H9 (cell line): Measurements from ENCODE around the gene DAPK2. TPM values are rescaled to one million over a fixed set of nuclear protein-coding genes. Genes with fewer than 3 reads are reported as not detected.

Experiments used
- DNase-seq: peaks from one replicate; pipeline ENCODE4 v3.0.0-alpha.2; 2017
- H2AFZ ChIP-seq: one replicate; pipeline ENCODE4 v1.6.1; 2013; ENCODE audit warnings: mild to moderate bottlenecking, low read length, control low read depth, moderate library complexity
- H2AK5ac ChIP-seq: 2 replicates; pipeline ENCODE4 v1.6.1; 2013; ENCODE audit warnings: low read length, control low read depth, mixed read lengths; ENCODE audit not compliant: insufficient read length
- H2BK120ac ChIP-seq: one replicate; pipeline ENCODE4 v1.6.1; 2013; ENCODE audit warnings: low read depth, mild to moderate bottlenecking, low read length, control low read depth, inconsistent platforms; ENCODE audit not compliant: poor library complexity, severe bottlenecking
- H2BK12ac ChIP-seq: 2 replicates; pipeline ENCODE4 v1.6.1; 2013; ENCODE audit warnings: low read length, control low read depth, mixed read lengths, low read depth; ENCODE audit not compliant: insufficient read length
- H2BK15ac ChIP-seq: 2 replicates; pipeline ENCODE4 v1.6.1; 2013; ENCODE audit warnings: low read depth, low read length, control low read depth
- H2BK20ac ChIP-seq: one replicate; pipeline ENCODE4 v1.6.1; 2013; ENCODE audit warnings: low read depth, mild to moderate bottlenecking, low read length, control low read depth, inconsistent platforms; ENCODE audit not compliant: poor library complexity, severe bottlenecking
- H2BK5ac ChIP-seq: 2 replicates; pipeline ENCODE4 v1.6.1; 2013; ENCODE audit warnings: low read length, control low read depth, mixed read lengths; ENCODE audit not compliant: insufficient read length
- H3K14ac ChIP-seq: 2 replicates; pipeline ENCODE4 v1.6.1; 2013; ENCODE audit warnings: low read length, control low read depth; ENCODE audit not compliant: insufficient read depth
- H3K18ac ChIP-seq: 2 replicates; pipeline ENCODE4 v1.6.1; 2013; ENCODE audit warnings: low read depth, mild to moderate bottlenecking, mixed read lengths, low read length, control low read depth; ENCODE audit not compliant: insufficient read length
- H3K23ac ChIP-seq: 2 replicates; pipeline ENCODE4 v1.6.1; 2013; ENCODE audit warnings: low read length, control low read depth, mixed read lengths, low read depth; ENCODE audit not compliant: insufficient read length
- H3K23me2 ChIP-seq: 2 replicates; pipeline ENCODE4 v1.6.1; 2013; ENCODE audit warnings: low read depth, mild to moderate bottlenecking, mixed read lengths, low read length, control low read depth; ENCODE audit not compliant: insufficient read length, poor library complexity, severe bottlenecking
- H3K27ac ChIP-seq: 2 replicates; pipeline ENCODE4 v1.5.1; 2013; ENCODE audit warnings: low read length, control low read depth, mixed read lengths, low read depth; ENCODE audit not compliant: insufficient read length
- H3K27me3 ChIP-seq: 2 replicates; pipeline ENCODE4 v1.6.1; 2013; ENCODE audit warnings: low read length, control low read depth, inconsistent platforms; ENCODE audit not compliant: insufficient read depth
- H3K4ac ChIP-seq: 2 replicates; pipeline ENCODE4 v1.6.1; 2013; ENCODE audit warnings: low read depth, mild to moderate bottlenecking, control low read depth, inconsistent platforms, low read length, moderate library complexity
- H3K4me1 ChIP-seq: 2 replicates; pipeline ENCODE4 v1.6.1; 2013; ENCODE audit warnings: low read length, control low read depth, inconsistent platforms; ENCODE audit not compliant: insufficient read depth
- H3K4me2 ChIP-seq: 2 replicates; pipeline ENCODE4 v1.6.1; 2013; ENCODE audit warnings: low read length, control low read depth, mixed read lengths; ENCODE audit not compliant: insufficient read length, insufficient read depth
- H3K56ac ChIP-seq: 2 replicates; pipeline ENCODE4 v1.6.1; 2013; ENCODE audit warnings: low read depth, mild to moderate bottlenecking, mixed read lengths, low read length, control low read depth; ENCODE audit not compliant: insufficient read length
- H3K79me1 ChIP-seq: 2 replicates; pipeline ENCODE4 v1.6.1; 2013; ENCODE audit warnings: low read depth, mild to moderate bottlenecking, moderate library complexity, low read length, control low read depth, inconsistent platforms; ENCODE audit not compliant: insufficient read depth, poor library complexity, severe bottlenecking
- H3K79me2 ChIP-seq: 2 replicates; pipeline ENCODE4 v1.6.1; 2013; ENCODE audit warnings: low read length, control low read depth, inconsistent platforms; ENCODE audit not compliant: insufficient read depth
- H3K9ac ChIP-seq: 2 replicates; pipeline ENCODE4 v1.6.1; 2013; ENCODE audit warnings: low read length, control low read depth, mixed read lengths; ENCODE audit not compliant: insufficient read length; ENCODE audit errors: extremely low read depth
- H3K9me3 ChIP-seq: one replicate; pipeline ENCODE4 v1.6.1; 2013; ENCODE audit warnings: low read depth, low read length, inconsistent platforms; ENCODE audit not compliant: control insufficient read depth
- H3T11ph ChIP-seq: one replicate; pipeline ENCODE4 v1.6.1; 2013; ENCODE audit warnings: mild to moderate bottlenecking, low read length, control low read depth, inconsistent platforms
- H4K20me1 ChIP-seq: one replicate; pipeline ENCODE4 v1.6.1; 2013; ENCODE audit not compliant: control insufficient read depth, insufficient read length, insufficient read depth
- H4K5ac ChIP-seq: 2 replicates; pipeline ENCODE4 v1.6.1; 2013; ENCODE audit warnings: low read depth, mild to moderate bottlenecking, mixed read lengths, low read length, control low read depth; ENCODE audit not compliant: insufficient read length
- H4K8ac ChIP-seq: replicated peaks from 2 replicates; pipeline ENCODE4 v1.6.1; 2013; ENCODE audit warnings: low read length, control low read depth, mixed read lengths, low read depth; ENCODE audit not compliant: insufficient read length
- H4K91ac ChIP-seq: 2 replicates; pipeline ENCODE4 v1.6.1; 2013; ENCODE audit warnings: low read depth, mild to moderate bottlenecking, moderate library complexity, mixed read lengths, low read length, control low read depth; ENCODE audit not compliant: insufficient read length
- H3K27ac Mint-ChIP-seq, 3 experiments: 2 replicates in 2 of 3; 3 replicates in 1 of 3; pipeline ENCODE4 v1.8.0; 2020 to 2021; ENCODE audit warnings: mixed read lengths in 3 of 3, mild to moderate bottlenecking in 1 of 3, moderate library complexity in 1 of 3
- H3K27me3 Mint-ChIP-seq: 2 replicates; pipeline ENCODE4 v1.8.0; 2021; ENCODE audit warnings: low read depth, mild to moderate bottlenecking, moderate library complexity, mixed read lengths
- H3K36me3 Mint-ChIP-seq, 3 experiments: 2 replicates in 2 of 3; 3 replicates in 1 of 3; pipeline ENCODE4 v1.8.0; 2020 to 2021; ENCODE audit warnings: low read depth in 3 of 3, mixed read lengths in 3 of 3; ENCODE audit not compliant: insufficient read depth in 1 of 3
- H3K4me1 Mint-ChIP-seq, 2 experiments: 2 replicates each; pipeline ENCODE4 v1.8.0; 2020; ENCODE audit warnings: mixed read lengths in 2 of 2
- H3K4me3 Mint-ChIP-seq, 2 experiments: 2 replicates in 1 of 2; 3 replicates in 1 of 2; pipeline ENCODE4 v1.8.0; 2020 to 2021; ENCODE audit warnings: mild to moderate bottlenecking in 2 of 2, mixed read lengths in 2 of 2, moderate library complexity in 1 of 2
- H3K9me3 Mint-ChIP-seq, 2 experiments: 2 replicates in 1 of 2; 3 replicates in 1 of 2; pipeline ENCODE4 v1.8.0; 2020; ENCODE audit warnings: mild to moderate bottlenecking in 2 of 2, mixed read lengths in 2 of 2, moderate library complexity in 1 of 2
- WGBS: extraction: QIAGEN DNeasy Blood & Tissue Kit; methylation state at CpG from one replicate; pipeline ENCODE4 v1.1.7; 2013; ENCODE audit warnings: missing lambda C conversion rate, low lambda C conversion rate, mixed read lengths; ENCODE audit not compliant: insufficient read length; ENCODE audit errors: extremely low coverage; 5-methylcytosine and 5-hydroxymethylcytosine counted together
- total RNA-seq: library from RNA; stranded (reverse); gene quantifications from 2 replicates; pipeline ENCODE4 v1.2.1, GENCODE V29; 2021
- TF ChIP-seq, protein P1 (sequence below): fragments of 200-600 bp; sonication (generic); conservative IDR thresholded peaks from 3 replicates; pipeline ENCODE4 v1.8.0; 2021; ENCODE audit warnings: antibody characterized with exemption, mild to moderate bottlenecking

Gene DAPK2
- total RNA-seq, 1 experiment from 2014 or later, result 3.5 TPM

DNA sequence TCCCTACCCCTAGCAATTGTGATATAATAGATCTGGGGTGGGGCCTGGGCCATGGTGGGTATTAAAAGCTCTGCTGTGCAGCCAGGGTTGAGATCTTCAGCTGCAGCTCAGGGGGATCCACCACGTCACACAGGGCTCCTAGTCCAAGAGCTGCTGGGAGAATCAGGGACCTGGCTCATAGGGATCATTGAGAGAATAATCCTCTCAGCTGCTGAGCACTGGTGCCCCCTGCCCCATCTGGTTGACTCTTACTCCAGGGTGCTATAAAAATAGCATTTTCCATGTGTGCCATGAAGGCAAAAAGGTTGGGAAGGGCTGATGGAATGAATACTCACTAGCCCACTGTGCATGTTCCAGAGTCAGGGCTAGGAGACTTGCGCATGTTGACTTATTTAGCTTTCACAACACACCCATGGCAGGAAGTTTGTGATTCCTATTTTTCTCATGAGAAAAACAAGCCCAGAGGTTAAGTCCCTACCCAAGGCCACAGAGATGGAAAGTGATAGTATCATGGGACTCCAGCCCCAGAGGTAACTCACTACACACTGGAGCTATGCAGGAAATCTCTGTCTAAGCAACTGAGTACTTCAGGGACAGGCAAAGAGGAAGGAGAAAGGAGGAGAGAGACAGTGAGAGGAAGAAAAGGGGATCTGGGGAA is 118.0 kb downstream of the DAPK2 start:
- H3K4me1 ChIP-seq, result no peaks in the 10 kb centered on the region
- no peak overlapping the region for H3K18ac ChIP-seq
- no peak overlapping the region for H4K8ac ChIP-seq
- no peak overlapping the region for H4K91ac ChIP-seq
- no peak overlapping the region for H3K23ac ChIP-seq
- no peak overlapping the region for H2BK5ac ChIP-seq
- no peak overlapping the region for H3K4me3 Mint-ChIP-seq
- H3K23me2 ChIP-seq, result no peaks in the 10 kb centered on the region
- no peak overlapping the region for H2BK20ac ChIP-seq
- no CpG with 5 or more reads among the region's 2 CpGs for WGBS
- peaks cover 9 to 15% of the 10 kb centered on the region in 2 experiments for H3K4me1 Mint-ChIP-seq
- no peaks in the 10 kb centered on the region for H3K79me2 ChIP-seq
- peaks cover 3% of the 10 kb centered on the region; the same call in 1 of the 2 replicates for H3K27me3 ChIP-seq
- no peaks in the 10 kb centered on the region for H4K20me1 ChIP-seq
- no peaks in the 10 kb centered on the region for H3K9me3 Mint-ChIP-seq
- H3K9me3 ChIP-seq, result no peaks in the 10 kb centered on the region
- peak overlapping the region in 1 of 3 experiments; percentile 28; a peak in 1 of 7 replicates for H3K27ac Mint-ChIP-seq
- H2BK120ac ChIP-seq, result no peak overlapping the region
- no peak overlapping the region for H3K27ac ChIP-seq
- no peak overlapping the region for H3K14ac ChIP-seq
- H3K4ac ChIP-seq, result no peak overlapping the region
- no peak overlapping the region for H2AK5ac ChIP-seq
- no peak overlapping the region for H2BK15ac ChIP-seq
- no peaks in the 10 kb centered on the region for H3K36me3 Mint-ChIP-seq
- H3K4me2 ChIP-seq, result no peak overlapping the region
- H3K9ac ChIP-seq, result no peak overlapping the region
- no peak overlapping the region for H2AFZ ChIP-seq
- no peak overlapping the region for H3T11ph ChIP-seq
- TF ChIP-seq, protein P1, sequence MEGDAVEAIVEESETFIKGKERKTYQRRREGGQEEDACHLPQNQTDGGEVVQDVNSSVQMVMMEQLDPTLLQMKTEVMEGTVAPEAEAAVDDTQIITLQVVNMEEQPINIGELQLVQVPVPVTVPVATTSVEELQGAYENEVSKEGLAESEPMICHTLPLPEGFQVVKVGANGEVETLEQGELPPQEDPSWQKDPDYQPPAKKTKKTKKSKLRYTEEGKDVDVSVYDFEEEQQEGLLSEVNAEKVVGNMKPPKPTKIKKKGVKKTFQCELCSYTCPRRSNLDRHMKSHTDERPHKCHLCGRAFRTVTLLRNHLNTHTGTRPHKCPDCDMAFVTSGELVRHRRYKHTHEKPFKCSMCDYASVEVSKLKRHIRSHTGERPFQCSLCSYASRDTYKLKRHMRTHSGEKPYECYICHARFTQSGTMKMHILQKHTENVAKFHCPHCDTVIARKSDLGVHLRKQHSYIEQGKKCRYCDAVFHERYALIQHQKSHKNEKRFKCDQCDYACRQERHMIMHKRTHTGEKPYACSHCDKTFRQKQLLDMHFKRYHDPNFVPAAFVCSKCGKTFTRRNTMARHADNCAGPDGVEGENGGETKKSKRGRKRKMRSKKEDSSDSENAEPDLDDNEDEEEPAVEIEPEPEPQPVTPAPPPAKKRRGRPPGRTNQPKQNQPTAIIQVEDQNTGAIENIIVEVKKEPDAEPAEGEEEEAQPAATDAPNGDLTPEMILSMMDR, result no peak
- H3K27me3 Mint-ChIP-seq, result no peaks in the 10 kb centered on the region
- no peak overlapping the region for H2BK12ac ChIP-seq
- H3K56ac ChIP-seq, result no peak overlapping the region
- no peak for DNase-seq
- no peaks in the 10 kb centered on the region for H3K79me1 ChIP-seq
- no peak overlapping the region for H4K5ac ChIP-seq
